ENCODE measurements around the gene FEN1. TPM values are rescaled to one million over a fixed set of nuclear protein-coding genes. Genes with fewer than 3 reads are reported as not detected.

FEN1 gene
- total RNA-seq, 1 experiment from 2014 or later: 89.5 TPM

DNA sequence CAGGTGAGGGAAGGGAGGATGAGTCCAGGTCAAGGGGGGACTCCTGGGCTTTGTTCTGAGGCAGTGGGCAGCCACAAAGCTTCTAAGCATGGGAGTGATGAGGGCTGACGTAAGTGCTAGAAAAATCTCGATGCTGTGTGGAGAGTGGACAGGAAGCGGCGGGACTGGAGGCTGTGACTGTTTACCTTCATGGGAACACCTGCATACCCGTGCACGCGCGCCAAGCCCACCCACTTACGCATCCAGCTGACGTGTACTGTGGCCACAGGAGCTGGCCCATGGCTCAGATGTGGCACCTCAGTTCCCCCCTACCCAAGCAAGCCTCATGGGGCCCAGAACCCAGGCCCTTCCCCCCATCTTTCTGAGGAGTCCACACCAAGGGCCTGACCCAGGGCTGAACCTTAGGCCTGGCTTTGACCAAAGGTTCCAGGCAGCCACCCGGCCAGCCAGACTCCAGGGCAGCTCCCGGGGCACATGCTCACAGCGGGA is 26.3 kb upstream of the FEN1 start:
- RAD21 ChIA-PET (ENCODE audit: low non-redundant PET in 1 of 2, low total read pairs in 2 of 2, uncharacterized antibody in 2 of 2, unreplicated experiment in 2 of 2): no interaction called here
- Histone ChIP-seq H3K27me3 (ENCODE audit: insufficient read depth, low read length) (no peaks in the 10 kb centered on the region), H3K9ac (ENCODE audit: low read length) (no peak overlapping the region), H4K20me1 (ENCODE audit: insufficient read depth) (no peaks in the 10 kb centered on the region), H3K27ac (ENCODE audit: low read depth, low read length) (no peak overlapping the region), H3K79me2 (ENCODE audit: insufficient read depth, low read length) (peaks cover 9% of the 10 kb centered on the region; the same call in 1 of the 2 replicates), H2AFZ (ENCODE audit: low read depth, low read length, poor library complexity, severe bottlenecking) (no peak overlapping the region), H3K4me1 (ENCODE audit: control insufficient read depth in 1 of 2, insufficient read depth in 2 of 2, low read length in 2 of 2) (peaks cover 8 to 27% of the 10 kb centered on the region in 2 experiments), H3K4me2 (ENCODE audit: low read length) (no peak overlapping the region), H3K4me3 (replicated peaks in 1 of 2; ENCODE audit: low read depth in 1 of 2, low read length in 2 of 2) (no peak overlapping the region), H3K9me3 (ENCODE audit: control insufficient read depth in 1 of 2, insufficient read depth in 1 of 2, low read depth in 1 of 2, low read length in 2 of 2) (no peaks in the 10 kb centered on the region), H3K36me3 (ENCODE audit: control insufficient read depth in 1 of 2, insufficient read depth in 2 of 2, low read length in 2 of 2) (no peaks in the 10 kb centered on the region), H3K9me2 (ENCODE audit: insufficient read depth) (no peaks in the 10 kb centered on the region)
- DNase-seq (ENCODE audit: low read depth, low spot score) (no peak), ATAC-seq (no peak)
- CTCF ChIA-PET: interaction anchor here (1.2 to 1.7 kb wide), 2 partner anchors 19 to 22 kb away, joined by 3 to 11 read pairs; no protein-coding TSS in a partner anchor
- BruUV-seq (replicated peaks): TSS peak; percentile 38
- intact Hi-C loops (cut with micrococcal nuclease): no loop called here
- TF ChIP-seq TCF7L2 (IDR thresholded peaks at IDR 0.05; ENCODE audit: borderline replicate concordance, extremely low read depth, insufficient read depth, insufficient read length): no peak
- no peak for TF ChIP-seq SIN3A (IDR thresholded peaks at IDR 0.05; ENCODE audit: low read depth)
- TF ChIP-seq YY1 (IDR thresholded peaks at IDR 0.05; ENCODE audit: extremely low read depth, insufficient replicate concordance, low read depth, low read length): no peak
- TF ChIP-seq, protein P1, sequence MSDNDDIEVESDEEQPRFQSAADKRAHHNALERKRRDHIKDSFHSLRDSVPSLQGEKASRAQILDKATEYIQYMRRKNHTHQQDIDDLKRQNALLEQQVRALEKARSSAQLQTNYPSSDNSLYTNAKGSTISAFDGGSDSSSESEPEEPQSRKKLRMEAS (IDR thresholded peaks at IDR 0.05): no peak
- TF ChIP-seq JUND (IDR thresholded peaks at IDR 0.05): no peak
- POLR2A ChIA-PET: no interaction called here

DNA sequence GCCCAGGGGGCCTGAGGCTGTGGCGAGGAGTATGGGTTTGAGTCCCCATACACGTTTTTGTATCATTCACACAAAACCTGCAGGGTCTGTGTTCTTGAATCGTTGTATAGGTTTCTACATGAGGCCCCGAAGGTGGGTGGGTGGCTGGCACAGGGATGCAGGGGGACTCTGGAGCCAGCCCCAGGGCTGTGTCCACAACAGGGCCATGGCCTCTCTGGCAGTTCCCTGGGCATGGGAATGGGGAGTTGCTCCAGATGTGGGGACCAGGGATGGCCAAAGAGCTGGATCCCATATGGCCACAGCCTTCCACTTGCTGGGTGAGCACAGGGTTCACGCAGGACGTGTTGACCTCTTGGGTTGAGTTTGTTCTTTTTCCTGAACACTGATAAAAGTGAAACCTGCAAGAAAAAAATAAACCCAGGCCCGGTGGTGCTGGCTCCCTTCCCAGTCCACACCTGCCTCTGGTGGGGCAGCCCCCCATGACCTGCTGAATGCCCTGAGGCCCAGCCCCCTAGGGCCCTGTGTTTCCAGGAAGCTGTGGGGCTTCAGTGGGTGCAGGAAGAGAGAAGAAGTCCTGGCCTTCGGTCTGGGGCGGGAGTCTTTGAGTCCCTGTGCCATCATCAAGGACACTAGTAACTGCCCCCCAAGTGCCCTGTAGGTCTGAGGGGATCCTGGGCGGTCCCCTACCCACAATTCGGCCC is 24.2 kb upstream of the FEN1 start:
- CTCF ChIA-PET: interaction anchor here (1.7 kb wide), 1 partner anchor 21 kb away, joined by 11 read pairs; no protein-coding TSS in a partner anchor
- H3K27me3 ChIP-seq (ENCODE audit: insufficient read depth, low read length): no peaks in the 10 kb centered on the region
- intact Hi-C loops (cut with micrococcal nuclease): no loop called here
- RAD21 ChIA-PET (ENCODE audit: low non-redundant PET in 1 of 2, low total read pairs in 2 of 2, uncharacterized antibody in 2 of 2, unreplicated experiment in 2 of 2): no interaction called here
- no peaks in the 10 kb centered on the region for H3K9me2 ChIP-seq (ENCODE audit: insufficient read depth)
- H3K4me3 ChIP-seq (replicated peaks in 1 of 2; ENCODE audit: low read depth in 1 of 2, low read length in 2 of 2): no peak overlapping the region
- no peak overlapping the region for H3K9ac ChIP-seq (ENCODE audit: low read length)
- peaks cover 10 to 20% of the 10 kb centered on the region in 2 experiments for H3K4me1 ChIP-seq (ENCODE audit: control insufficient read depth in 1 of 2, insufficient read depth in 2 of 2, low read length in 2 of 2)
- no peak overlapping the region for H3K27ac ChIP-seq (ENCODE audit: low read depth, low read length)
- H2AFZ ChIP-seq (ENCODE audit: low read depth, low read length, poor library complexity, severe bottlenecking): no peak overlapping the region
- POLR2A ChIA-PET: no interaction called here
- no peaks in the 10 kb centered on the region for H3K9me3 ChIP-seq (ENCODE audit: control insufficient read depth in 1 of 2, insufficient read depth in 1 of 2, low read depth in 1 of 2, low read length in 2 of 2)
- H3K4me2 ChIP-seq (ENCODE audit: low read length): no peak overlapping the region
- no peaks in the 10 kb centered on the region for H3K36me3 ChIP-seq (ENCODE audit: control insufficient read depth in 1 of 2, insufficient read depth in 2 of 2, low read length in 2 of 2)
- ATAC-seq (no peak), DNase-seq (ENCODE audit: low read depth, low spot score) (no peak)
- no TSS peak for BruUV-seq (replicated peaks)
- 0 out of 2 replicates have a peak, but pooled peaks cover 3% of the 10 kb centered on the region for H3K79me2 ChIP-seq (ENCODE audit: insufficient read depth, low read length)
- H4K20me1 ChIP-seq (ENCODE audit: insufficient read depth): no peaks in the 10 kb centered on the region
- TF ChIP-seq, protein P2, sequence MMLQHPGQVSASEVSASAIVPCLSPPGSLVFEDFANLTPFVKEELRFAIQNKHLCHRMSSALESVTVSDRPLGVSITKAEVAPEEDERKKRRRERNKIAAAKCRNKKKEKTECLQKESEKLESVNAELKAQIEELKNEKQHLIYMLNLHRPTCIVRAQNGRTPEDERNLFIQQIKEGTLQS (IDR thresholded peaks at IDR 0.05): no peak
- TF ChIP-seq YY1 (IDR thresholded peaks at IDR 0.05; ENCODE audit: extremely low read depth, insufficient replicate concordance, low read depth, low read length) (no peak), SIN3A (IDR thresholded peaks at IDR 0.05; ENCODE audit: low read depth) (no peak), CEBPB (IDR thresholded peaks at IDR 0.05; ENCODE audit: low read depth) (no peak), SRF (IDR thresholded peaks at IDR 0.05; ENCODE audit: low read depth) (no peak), ZFX (IDR thresholded peaks at IDR 0.05) (no peak), EZH2 (IDR thresholded peaks at IDR 0.05) (no peak), EZH2phosphoT487 (IDR thresholded peaks at IDR 0.05; ENCODE audit: borderline replicate concordance) (no peak), FOSL1 (IDR thresholded peaks at IDR 0.05; ENCODE audit: low read depth) (no peak), RAD21 (IDR thresholded peaks at IDR 0.05; ENCODE audit: low read depth) (no peak), ELF1 (IDR thresholded peaks at IDR 0.05; ENCODE audit: borderline replicate concordance, low read depth) (no peak), JUND (IDR thresholded peaks at IDR 0.05) (no peak)
- TF ChIP-seq, protein P3, sequence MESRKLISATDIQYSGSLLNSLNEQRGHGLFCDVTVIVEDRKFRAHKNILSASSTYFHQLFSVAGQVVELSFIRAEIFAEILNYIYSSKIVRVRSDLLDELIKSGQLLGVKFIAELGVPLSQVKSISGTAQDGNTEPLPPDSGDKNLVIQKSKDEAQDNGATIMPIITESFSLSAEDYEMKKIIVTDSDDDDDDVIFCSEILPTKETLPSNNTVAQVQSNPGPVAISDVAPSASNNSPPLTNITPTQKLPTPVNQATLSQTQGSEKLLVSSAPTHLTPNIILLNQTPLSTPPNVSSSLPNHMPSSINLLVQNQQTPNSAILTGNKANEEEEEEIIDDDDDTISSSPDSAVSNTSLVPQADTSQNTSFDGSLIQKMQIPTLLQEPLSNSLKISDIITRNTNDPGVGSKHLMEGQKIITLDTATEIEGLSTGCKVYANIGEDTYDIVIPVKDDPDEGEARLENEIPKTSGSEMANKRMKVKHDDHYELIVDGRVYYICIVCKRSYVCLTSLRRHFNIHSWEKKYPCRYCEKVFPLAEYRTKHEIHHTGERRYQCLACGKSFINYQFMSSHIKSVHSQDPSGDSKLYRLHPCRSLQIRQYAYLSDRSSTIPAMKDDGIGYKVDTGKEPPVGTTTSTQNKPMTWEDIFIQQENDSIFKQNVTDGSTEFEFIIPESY (IDR thresholded peaks at IDR 0.05; ENCODE audit: extremely low read depth, insufficient replicate concordance, low read length): no peak

Data from HCT116 (cell line).